GM12872 (cell line): Measurements from ENCODE around the gene NELL2.

ENCODE experiments used
- TF ChIP-seq, protein P1 (sequence below): IDR thresholded peaks from 3 replicates; pipeline ENCODE4 v1.5.1; 2011; ENCODE audit warnings: low read depth, mild to moderate bottlenecking, low read length, moderate library complexity; ENCODE audit not compliant: insufficient read depth

NELL2 gene

DNA sequence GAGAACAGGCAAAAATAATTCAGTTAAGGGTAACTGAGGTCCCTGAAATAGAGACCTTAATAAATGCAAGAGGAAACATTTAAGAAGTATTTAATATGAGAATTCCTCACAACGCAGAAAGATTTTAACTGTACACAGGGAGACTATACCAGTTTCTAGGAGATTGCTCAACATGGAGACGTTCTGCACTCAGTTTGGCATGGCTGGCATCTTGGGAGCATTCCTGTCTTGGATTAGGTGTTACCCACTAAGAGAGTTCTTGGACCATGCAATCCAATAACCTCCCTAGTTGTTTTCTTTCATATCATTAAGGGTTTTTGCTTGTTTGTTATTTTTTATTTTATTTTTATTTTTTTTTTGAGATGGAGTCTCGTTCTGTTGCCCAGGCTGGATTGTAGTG is 302.4 kb downstream of the NELL2 start:
- TF ChIP-seq, protein P1, sequence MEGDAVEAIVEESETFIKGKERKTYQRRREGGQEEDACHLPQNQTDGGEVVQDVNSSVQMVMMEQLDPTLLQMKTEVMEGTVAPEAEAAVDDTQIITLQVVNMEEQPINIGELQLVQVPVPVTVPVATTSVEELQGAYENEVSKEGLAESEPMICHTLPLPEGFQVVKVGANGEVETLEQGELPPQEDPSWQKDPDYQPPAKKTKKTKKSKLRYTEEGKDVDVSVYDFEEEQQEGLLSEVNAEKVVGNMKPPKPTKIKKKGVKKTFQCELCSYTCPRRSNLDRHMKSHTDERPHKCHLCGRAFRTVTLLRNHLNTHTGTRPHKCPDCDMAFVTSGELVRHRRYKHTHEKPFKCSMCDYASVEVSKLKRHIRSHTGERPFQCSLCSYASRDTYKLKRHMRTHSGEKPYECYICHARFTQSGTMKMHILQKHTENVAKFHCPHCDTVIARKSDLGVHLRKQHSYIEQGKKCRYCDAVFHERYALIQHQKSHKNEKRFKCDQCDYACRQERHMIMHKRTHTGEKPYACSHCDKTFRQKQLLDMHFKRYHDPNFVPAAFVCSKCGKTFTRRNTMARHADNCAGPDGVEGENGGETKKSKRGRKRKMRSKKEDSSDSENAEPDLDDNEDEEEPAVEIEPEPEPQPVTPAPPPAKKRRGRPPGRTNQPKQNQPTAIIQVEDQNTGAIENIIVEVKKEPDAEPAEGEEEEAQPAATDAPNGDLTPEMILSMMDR, result no peak

DNA sequence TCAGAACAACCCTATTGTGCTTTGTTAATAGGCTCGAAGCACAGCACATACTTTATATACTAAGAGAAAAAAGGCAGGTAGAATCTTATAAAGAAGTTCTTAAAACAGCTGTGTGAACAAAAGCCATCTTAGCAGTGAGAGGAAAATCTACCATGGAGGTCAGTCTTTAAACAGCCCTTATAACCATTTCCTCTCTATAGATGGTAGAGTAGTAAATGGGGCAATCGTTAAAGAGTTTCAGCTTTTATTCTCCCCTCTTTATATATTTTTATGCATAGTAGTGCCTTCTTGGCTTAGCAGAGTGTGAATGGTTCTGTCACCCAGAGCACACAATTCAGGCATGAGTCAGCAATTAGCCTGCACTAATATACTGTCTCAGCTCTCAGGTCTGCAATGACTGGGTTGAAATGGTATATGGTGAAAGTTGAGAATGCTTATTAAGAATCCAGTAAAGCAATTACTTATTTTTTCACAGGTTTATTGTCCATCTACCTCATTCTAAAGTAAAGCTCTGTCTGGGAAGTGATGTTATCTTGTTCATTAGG is 305.0 kb downstream of the NELL2 start:
- TF ChIP-seq, protein P1, result no peak

DNA sequence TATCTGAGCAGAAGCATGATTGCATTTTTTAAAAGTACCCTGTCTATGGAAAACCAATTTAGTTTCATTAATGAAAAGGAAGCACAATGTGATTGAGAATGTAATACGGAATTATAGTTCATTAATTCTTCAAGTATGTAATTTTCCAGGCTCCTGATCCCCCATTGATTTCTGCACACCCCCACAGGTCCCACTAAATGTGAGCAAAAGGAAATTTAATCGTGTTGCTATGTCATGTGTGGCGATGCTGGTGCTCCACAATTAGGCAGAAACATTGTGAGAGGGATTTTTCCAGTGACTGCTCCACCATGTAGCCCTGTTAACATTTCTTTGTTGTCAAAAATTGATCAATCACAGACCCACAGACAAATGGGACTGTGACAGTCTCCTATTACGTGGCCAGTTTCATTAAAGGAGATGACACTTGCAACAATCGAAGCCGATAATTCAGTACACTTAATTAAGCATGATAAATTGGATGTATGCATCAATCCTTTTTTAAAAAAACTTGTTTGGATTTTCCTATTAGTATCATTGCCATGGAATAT is 306.0 kb downstream of the NELL2 start:
- TF ChIP-seq, protein P1, result no peak

DNA sequence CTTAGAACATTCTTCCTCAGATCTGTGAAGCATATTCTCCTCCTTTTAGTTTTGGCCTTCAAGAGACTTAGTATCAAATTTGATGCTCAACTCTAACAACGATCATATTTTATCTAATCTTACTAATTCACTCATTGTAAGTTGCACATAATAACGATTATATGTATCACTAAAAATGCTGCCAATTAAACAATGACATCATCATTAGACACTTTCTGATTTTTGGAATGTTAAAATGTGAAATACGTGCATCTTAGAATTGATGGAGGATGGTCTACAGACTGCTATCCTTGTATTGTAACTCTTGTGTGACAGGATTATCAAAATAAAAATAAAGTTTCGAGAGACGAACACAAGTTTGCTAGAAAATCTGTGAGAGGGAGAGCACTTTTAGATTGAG is 311.0 kb downstream of the NELL2 start:
- TF ChIP-seq, protein P1, result no peak

DNA sequence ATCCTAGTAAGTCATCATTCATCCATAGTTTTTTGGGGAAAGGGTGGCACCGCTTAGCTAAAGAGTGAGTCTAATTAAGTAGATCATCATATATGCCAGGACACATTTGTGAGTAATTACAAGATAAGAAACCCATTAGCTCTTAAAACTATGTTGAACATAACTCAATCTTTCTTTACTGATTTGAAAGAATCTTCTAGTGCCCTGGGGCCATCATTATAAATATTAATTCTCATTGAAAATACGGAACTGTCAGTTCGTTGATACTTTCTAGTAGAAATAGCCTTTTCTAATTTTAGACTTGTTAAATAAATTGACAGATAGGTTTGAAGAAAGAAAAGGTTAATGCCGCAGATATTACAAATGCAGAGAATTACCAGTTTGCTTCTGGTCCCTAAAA is 312.6 kb downstream of the NELL2 start:
- TF ChIP-seq, protein P1, result no peak

DNA sequence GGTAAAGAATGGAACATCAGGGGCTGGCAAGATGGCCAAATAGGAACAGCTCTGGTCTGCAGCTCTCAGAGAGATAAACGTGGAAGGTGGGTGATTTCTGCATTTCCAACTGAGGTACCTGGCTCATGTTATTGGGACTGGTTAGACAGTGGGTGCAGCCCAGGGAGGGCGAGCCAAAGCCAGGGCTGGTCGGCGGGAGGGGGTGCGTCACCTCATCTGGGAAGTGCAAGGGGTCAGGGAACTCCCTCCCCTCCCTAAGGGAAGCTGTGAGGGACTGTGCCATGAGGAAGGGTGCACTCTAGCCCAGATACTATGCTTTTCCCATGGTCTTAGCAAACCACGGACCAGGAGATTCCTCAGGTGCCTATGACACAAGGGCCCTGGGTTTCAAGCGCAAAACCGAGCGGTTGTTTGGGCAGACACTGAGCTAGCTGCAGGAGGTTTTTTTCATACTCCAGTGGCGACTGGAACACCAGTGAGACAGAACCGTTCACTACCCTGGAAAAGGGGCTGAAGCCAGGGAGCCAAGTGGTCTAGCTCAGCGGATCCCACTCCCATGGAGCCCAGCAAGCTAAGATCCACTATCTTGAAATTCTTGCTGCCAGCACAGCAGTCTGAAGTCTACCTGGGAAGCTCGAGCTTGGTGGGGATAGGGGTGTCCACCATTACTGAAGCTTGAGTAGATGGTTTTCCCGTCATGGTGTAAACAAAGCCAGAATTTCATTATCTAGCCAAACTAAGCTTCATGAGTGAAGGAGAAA is 317.6 kb downstream of the NELL2 start:
- TF ChIP-seq, protein P1, result no peak

DNA sequence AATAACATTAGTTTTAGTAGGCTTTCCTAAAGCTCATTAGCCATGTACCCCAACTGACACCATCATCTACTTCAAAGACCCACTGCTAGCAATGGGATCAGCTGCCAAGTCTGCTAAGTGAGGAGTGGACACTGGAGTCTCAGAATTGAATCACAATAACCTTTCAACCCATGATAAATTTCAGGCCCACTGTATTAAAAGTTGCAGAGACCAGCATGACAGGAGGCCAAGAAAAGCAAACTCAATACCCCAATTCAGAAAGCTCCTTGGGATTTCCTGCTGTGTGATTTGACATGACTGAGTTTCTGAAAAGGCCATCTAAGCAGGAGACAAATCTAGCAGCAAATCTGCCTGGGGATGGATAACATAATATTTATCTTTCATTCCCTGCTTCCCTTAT is 320.7 kb downstream of the NELL2 start:
- TF ChIP-seq, protein P1, result no peak
